Lower lobe of right lung (tissue), 2 donors: ENCODE measurements around the gene CTAG1A. TPM values are rescaled to one million over a fixed set of nuclear protein-coding genes. Genes with fewer than 3 reads are reported as not detected.
"Not testable (repeated sequence)": the region's sequence is repeated elsewhere in the genome, so short reads cannot be mapped to it uniquely, and the experiment has no call there.

Source experiments
- ATAC-seq, 2 donors: fragments of 200-7000 bp; cut with Tn5 transposase; one replicate each; pipeline ENCODE4 v1.9.1; 2020 to 2022; ENCODE audit warnings: mild to moderate bottlenecking in 2 of 2, moderate library complexity in 2 of 2
- DNase-seq: peaks from one replicate; pipeline ENCODE4 v3.0.0-alpha.2; 2020
- H3K27ac ChIP-seq: fragments of 200-600 bp; one replicate; pipeline ENCODE4 v1.8.0; 2022
- H3K27me3 ChIP-seq: fragments of 200-600 bp; one replicate; pipeline ENCODE4 v1.8.0; 2022; ENCODE audit warnings: low read depth
- H3K36me3 ChIP-seq: fragments of 200-600 bp; one replicate; pipeline ENCODE4 v1.8.0; 2022; ENCODE audit warnings: mild to moderate bottlenecking
- H3K4me1 ChIP-seq: fragments of 200-600 bp; one replicate; pipeline ENCODE4 v1.8.0; 2022
- H3K4me3 ChIP-seq: fragments of 200-600 bp; one replicate; pipeline ENCODE4 v1.8.0; 2022; ENCODE audit warnings: mild to moderate bottlenecking
- H3K9me3 ChIP-seq: fragments of 200-600 bp; one replicate; pipeline ENCODE4 v1.8.0; 2022
- CTCF ChIP-seq: fragments of 200-600 bp; IDR thresholded peaks from one replicate; pipeline ENCODE4 v1.8.0; 2022; ENCODE audit warnings: antibody characterized with exemption, mild to moderate bottlenecking
- intact Hi-C: fragments of 100-400 bp; cut with DNase I; formaldehyde crosslinking; loops from one replicate; pipeline ENCODE4 v1.11.0; 2022
- long read RNA-seq: library from polyadenylated mRNA; unstranded; transcript quantifications from one replicate; pipeline ENCODE4 v2.0.0, GENCODE V29; 2021
- total RNA-seq: library from RNA; stranded (reverse); fragmentation: NEBNext Ultra II Directional; extraction: Animal tissue kit (Norgen Biotek cat#: 25700); gene quantifications from one replicate; pipeline ENCODE4 v1.2.1, GENCODE V29; 2021
- donor health status: DM: no; HTN: yes; CAD: no; lungs with severe emphysema.

The CTAG1A gene
- not detected for total RNA-seq
- long read RNA-seq: 0 reads

- H3K4me1 ChIP-seq, H3K27ac ChIP-seq, DNase-seq, H3K4me3 ChIP-seq, H3K9me3 ChIP-seq, H3K36me3 ChIP-seq, H3K27me3 ChIP-seq, intact Hi-C loops: not testable (repeated sequence)
- ATAC-seq: peak in 1 of 2 donors; percentile 9
Observed at GRCh38 chrX:154584585-154585183, at the start of gene CTAG1A. Gene CTAG1A, plus strand, starts transcription at chrX:154585133. Its CDS starts 74 bp downstream, at chrX:154585207.

GRCh38 chrX:154535892-154536291 is 49.0 kb upstream of the CTAG1A start:
- Histone ChIP-seq H3K27ac (no peak overlapping the region), H3K9me3 (no peaks in the 10 kb centered on the region), H3K4me3 (no peak overlapping the region), H3K27me3 (no peaks in the 10 kb centered on the region), H3K36me3 (peaks cover 29% of the 10 kb centered on the region), H3K4me1 (no peaks in the 10 kb centered on the region)
- intact Hi-C loops: no loop called here
- no peak for TF ChIP-seq CTCF
- ATAC-seq: no peak
- no peak for DNase-seq

- H3K36me3 ChIP-seq: peaks cover 11% of the 10 kb centered on the region
- H3K4me3 ChIP-seq: no peak overlapping the region
- intact Hi-C loops: no loop called here
- no peaks in the 10 kb centered on the region for H3K9me3 ChIP-seq
- ATAC-seq (no peak), DNase-seq (no peak)
- H3K4me1 ChIP-seq: peaks cover 28% of the 10 kb centered on the region
- no peak for TF ChIP-seq CTCF
- H3K27me3 ChIP-seq: no peaks in the 10 kb centered on the region
- H3K27ac ChIP-seq: no peak overlapping the region
Observed at GRCh38 chrX:154539077-154539476, 45.9 kb upstream of the CTAG1A start.

GRCh38 chrX:154540365-154540764 is 44.6 kb upstream of the CTAG1A start:
- H3K27ac ChIP-seq: peak overlapping the region; percentile 78
- ATAC-seq, DNase-seq, H3K9me3 ChIP-seq, intact Hi-C loops, H3K36me3 ChIP-seq, H3K27me3 ChIP-seq, H3K4me3 ChIP-seq: not testable (repeated sequence)
- H3K4me1 ChIP-seq: peaks cover 39% of the 10 kb centered on the region

- peak; percentile 64 for DNase-seq
- no peaks in the 10 kb centered on the region for H3K36me3 ChIP-seq
- intact Hi-C loops: no loop called here
- H3K27me3 ChIP-seq: no peaks in the 10 kb centered on the region
- H3K4me3 ChIP-seq: no peak overlapping the region
- no peaks in the 10 kb centered on the region for H3K9me3 ChIP-seq
- H3K4me1 ChIP-seq: peaks cover 39% of the 10 kb centered on the region
- H3K27ac ChIP-seq: peak overlapping the region; percentile 78
- no peak for TF ChIP-seq CTCF
- ATAC-seq: peak; percentile 71 to 72
Observed at GRCh38 chrX:154540897-154541535, 43.9 kb upstream of the CTAG1A start.

- H3K36me3 ChIP-seq: no peaks in the 10 kb centered on the region
- TF ChIP-seq CTCF: no peak
- intact Hi-C loops: no loop called here
Observed at GRCh38 chrX:154541589-154541895, 43.4 kb upstream of the CTAG1A start.

More at GRCh38 chrX:154541589-154541895, 43.4 kb upstream of the CTAG1A start:
- Histone ChIP-seq H3K4me1 (peaks cover 39% of the 10 kb centered on the region), H3K27ac (peak overlapping the region; percentile 78), H3K9me3 (no peaks in the 10 kb centered on the region), H3K27me3 (no peaks in the 10 kb centered on the region), H3K4me3 (no peak overlapping the region)
- ATAC-seq: no peak
- no peak for DNase-seq
